CD14-positive monocyte (primary cell): ENCODE measurements around the gene CNTN5. TPM values are rescaled to one million over a fixed set of nuclear protein-coding genes. Genes with fewer than 3 reads are reported as not detected.

ENCODE experiments used
- DNase-seq, 3 donors: peaks; one replicate each; pipeline ENCODE4 v3.0.0-alpha.2; 2011 to 2022
- H2AFZ ChIP-seq: 2 replicates; pipeline ENCODE4 v1.6.0; 2012; ENCODE audit warnings: mild to moderate bottlenecking, low read depth, low read length, inconsistent platforms; ENCODE audit not compliant: insufficient read depth, poor library complexity, severe bottlenecking
- H3K27ac ChIP-seq, 2 donors: 1 replicate in 1 of 2; 2 replicates in 1 of 2; pipeline ENCODE4 v1.5.1; 2012 to 2013; ENCODE audit warnings: low read length in 2 of 2, control low read depth in 1 of 2, inconsistent platforms in 1 of 2, low read depth in 1 of 2, mild to moderate bottlenecking in 1 of 2
- H3K27me3 ChIP-seq, 2 donors: one replicate each; pipeline versions ENCODE4 v1.6.0 to v1.6.1; 2011 to 2013; ENCODE audit warnings: low read length in 2 of 2; ENCODE audit not compliant: control insufficient read depth in 2 of 2, insufficient read depth in 2 of 2
- H3K36me3 ChIP-seq, 2 donors: replicated peaks in 1 of 2; 1 replicate in 1 of 2; 2 replicates in 1 of 2; pipeline versions ENCODE4 v1.5.1 to v1.6.1; 2012 to 2013; ENCODE audit warnings: low read length in 2 of 2, control low read depth in 1 of 2, inconsistent platforms in 1 of 2, mild to moderate bottlenecking in 1 of 2; ENCODE audit not compliant: insufficient read depth in 2 of 2, control insufficient read depth in 1 of 2
- H3K4me1 ChIP-seq, 2 donors: 1 replicate in 1 of 2; 2 replicates in 1 of 2; pipeline versions ENCODE4 v1.5.1 to v1.6.1; 2012 to 2013; ENCODE audit warnings: low read length in 2 of 2, control low read depth in 1 of 2, inconsistent platforms in 1 of 2, mild to moderate bottlenecking in 1 of 2, moderate library complexity in 1 of 2; ENCODE audit not compliant: insufficient read depth in 2 of 2, control insufficient read depth in 1 of 2
- H3K4me2 ChIP-seq: replicated peaks from 2 replicates; pipeline ENCODE3; 2012; ENCODE audit warnings: low read length, moderate library complexity, mild to moderate bottlenecking; ENCODE audit not compliant: poor library complexity, severe bottlenecking; ENCODE audit errors: extremely low read depth
- H3K4me3 ChIP-seq, 3 experiments: fragments of 200-600 bp in 1 of 3; sonication (generic) in 1 of 3; replicated peaks in 1 of 3; 1 replicate in 2 of 3; 2 replicates in 1 of 3; pipeline ENCODE4 v1.5.1; 2011 to 2013; ENCODE audit warnings: low read length in 3 of 3, mild to moderate bottlenecking in 3 of 3, control low read depth in 2 of 3, low read depth in 2 of 3, inconsistent platforms in 1 of 3, moderate library complexity in 1 of 3
- H3K79me2 ChIP-seq: 2 replicates; pipeline ENCODE4 v1.6.0; 2012; ENCODE audit warnings: mild to moderate bottlenecking, control low read depth, inconsistent platforms, low read length, moderate library complexity; ENCODE audit not compliant: insufficient read depth
- H3K9ac ChIP-seq: 2 replicates; pipeline ENCODE4 v1.6.0; 2017; ENCODE audit warnings: low read length, mild to moderate bottlenecking; ENCODE audit not compliant: insufficient read depth, poor library complexity, severe bottlenecking
- H3K9me3 ChIP-seq, 2 donors: replicated peaks in 1 of 2; 1 replicate in 1 of 2; 2 replicates in 1 of 2; pipeline versions ENCODE4 v1.5.1 to v1.6.1; 2012 to 2013; ENCODE audit warnings: low read length in 2 of 2, control low read depth in 1 of 2; ENCODE audit not compliant: control insufficient read depth in 1 of 2, insufficient read depth in 1 of 2
- H4K20me1 ChIP-seq: 2 replicates; pipeline ENCODE4 v1.6.0; 2012; ENCODE audit warnings: mild to moderate bottlenecking, low read length, control low read depth, moderate library complexity; ENCODE audit not compliant: insufficient read depth
- H3K27ac Mint-ChIP-seq, 7 donors: one replicate each; pipeline ENCODE4 v1.8.0; 2020; ENCODE audit warnings: mild to moderate bottlenecking in 7 of 7, mixed read lengths in 7 of 7, moderate library complexity in 6 of 7, inconsistent platforms in 2 of 7
- H3K27me3 Mint-ChIP-seq, 3 donors: one replicate each; pipeline ENCODE4 v1.8.0; 2021 to 2022; ENCODE audit warnings: low read depth in 3 of 3, mild to moderate bottlenecking in 3 of 3, mixed read lengths in 3 of 3, moderate library complexity in 3 of 3, inconsistent platforms in 1 of 3
- H3K36me3 Mint-ChIP-seq, 2 donors: one replicate each; pipeline ENCODE4 v1.8.0; 2020; ENCODE audit warnings: mixed read lengths in 2 of 2, inconsistent platforms in 1 of 2, mild to moderate bottlenecking in 1 of 2
- H3K4me1 Mint-ChIP-seq: one replicate; pipeline ENCODE4 v1.8.0; 2020; ENCODE audit warnings: mild to moderate bottlenecking, mixed read lengths
- H3K4me3 Mint-ChIP-seq, 2 donors: one replicate each; pipeline ENCODE4 v1.8.0; 2020; ENCODE audit warnings: mild to moderate bottlenecking in 2 of 2, mixed read lengths in 2 of 2, moderate library complexity in 1 of 2
- H3K9me3 Mint-ChIP-seq, 7 donors: one replicate each; pipeline ENCODE4 v1.8.0; 2020 to 2022; ENCODE audit warnings: mixed read lengths in 7 of 7, mild to moderate bottlenecking in 6 of 7, moderate library complexity in 6 of 7, inconsistent platforms in 2 of 7
- CTCF ChIP-seq: fragments of 200-600 bp; IDR thresholded peaks from one replicate; pipeline ENCODE4 v1.8.0; 2022; ENCODE audit warnings: antibody characterized with exemption, mild to moderate bottlenecking
- WGBS: methylation state at CpG from one replicate; pipeline ENCODE4 v1.1.5; 2013; ENCODE audit warnings: missing lambda C conversion rate; ENCODE audit not compliant: insufficient coverage; 5-methylcytosine and 5-hydroxymethylcytosine counted together
- intact Hi-C, 2 donors: fragments of 100-400 bp; cut with micrococcal nuclease; formaldehyde crosslinking; loops; one replicate each; pipeline versions ENCODE4 v1.15.0 to v1.15.1; 2023
- polyA plus RNA-seq, 3 donors: library from polyadenylated mRNA; depleted of rRNA in 1 of 3; unstranded in 2 of 3; stranded (reverse) in 1 of 3; fragments of 300-500 nt in 2 of 3; fragments of >200 nt in 1 of 3; fragmentation: Illumina TruSeq in 2 of 3; gene quantifications; 1 replicate in 2 of 3; 2 replicates in 1 of 3; pipeline ENCODE4 v1.2.3, GENCODE V29; 2012 to 2021

CNTN5 gene
- polyA plus RNA-seq, 3 donors, result not detected

GRCh38 chr11:99932684-99933083 lies 911.9 kb downstream of the CNTN5 start:
- Histone ChIP-seq H3K36me3 (no peaks in the 10 kb centered on the region), H3K4me2 (no peak overlapping the region), H3K4me3 (no peak overlapping the region), H3K4me1 (no peaks in the 10 kb centered on the region), H3K9me3 (peaks cover 13 to 21% of the 10 kb centered on the region in 2 donors), H3K27me3 (no peaks in the 10 kb centered on the region), H3K27ac (no peak overlapping the region), H2AFZ (no peak overlapping the region), H4K20me1 (no peaks in the 10 kb centered on the region), H3K79me2 (no peaks in the 10 kb centered on the region), H3K9ac (no peak overlapping the region)
- Mint-ChIP-seq H3K27me3 (peaks cover 0 to 2% (median 0%) of the 10 kb centered on the region in 3 donors), H3K4me1 (no peaks in the 10 kb centered on the region), H3K4me3 (no peak overlapping the region), H3K9me3 (peaks cover 2 to 14% (median 5%) of the 10 kb centered on the region in 7 donors), H3K36me3 (no peaks in the 10 kb centered on the region), H3K27ac (no peak overlapping the region)
- DNase-seq, result no peak
- no peak for TF ChIP-seq CTCF
- intact Hi-C loops, result no loop called here
- no CpG with 5 or more reads among the region's 2 CpGs for WGBS

- Histone ChIP-seq H3K4me1 (no peaks in the 10 kb centered on the region), H4K20me1 (no peaks in the 10 kb centered on the region), H3K4me3 (no peak overlapping the region), H3K9me3 (peaks cover 4 to 13% of the 10 kb centered on the region in 2 donors), H2AFZ (no peak overlapping the region), H3K79me2 (no peaks in the 10 kb centered on the region), H3K36me3 (no peaks in the 10 kb centered on the region), H3K4me2 (no peak overlapping the region), H3K27me3 (no peaks in the 10 kb centered on the region), H3K27ac (no peak overlapping the region), H3K9ac (no peak overlapping the region)
- Mint-ChIP-seq H3K9me3 (peaks cover 2 to 10% (median 5%) of the 10 kb centered on the region in 7 donors), H3K4me1 (no peaks in the 10 kb centered on the region), H3K36me3 (no peaks in the 10 kb centered on the region), H3K4me3 (no peak overlapping the region), H3K27ac (no peak overlapping the region), H3K27me3 (peaks cover 0 to 2% (median 0%) of the 10 kb centered on the region in 3 donors)
- no peak for DNase-seq
- TF ChIP-seq CTCF, result no peak
- intact Hi-C loops, result no loop called here
Measured at GRCh38 chr11:99934008-99934407, 913.3 kb downstream of the CNTN5 start.
